GM20431 (cell line): Measurements from ENCODE around the gene KLC1.

Experiments
- in situ Hi-C: fragments of 300-500 bp; cut with MseI, MboI; formaldehyde crosslinking; loops from one replicate; pipeline ENCODE4 v1.15.0; 2020; ENCODE audit warnings: low sequenced_read_pairs; ENCODE audit not compliant: unreplicated experiment

KLC1 gene

GRCh38 chr14:103714063-103714724 is 85.2 kb downstream of the KLC1 start:
- in situ Hi-C loops = no loop called here

- in situ Hi-C loops = no loop called here
Measured at GRCh38 chr14:103715052-103716000, 86.3 kb downstream of the KLC1 start, which contains the start of the genes XRCC3 and ZFYVE21. TSS of gene XRCC3 (minus strand) at chr14:103715451. CDS start at chr14:103711087, 4,364 bp downstream. TSS of gene ZFYVE21 (plus strand) at chr14:103715810. CDS start at chr14:103715842, 32 bp downstream.

- in situ Hi-C loops = no loop called here
Measured at GRCh38 chr14:103716091-103716801, 87.2 kb downstream of the KLC1 start.

- in situ Hi-C loops = no loop called here
Measured at GRCh38 chr14:103716899-103717411, 87.9 kb downstream of the KLC1 start.

GRCh38 chr14:103718572-103718971 is 89.6 kb downstream of the KLC1 start:
- in situ Hi-C loops = no loop called here

GRCh38 chr14:103719751-103720150 is 90.7 kb downstream of the KLC1 start:
- in situ Hi-C loops = no loop called here

- in situ Hi-C loops = no loop called here
Measured at GRCh38 chr14:103721334-103722120, 92.5 kb downstream of the KLC1 start.

GRCh38 chr14:103723748-103724081 is 94.7 kb downstream of the KLC1 start:
- in situ Hi-C loops = no loop called here

GRCh38 chr14:103724116-103724515 is 95.1 kb downstream of the KLC1 start:
- in situ Hi-C loops = no loop called here

- in situ Hi-C loops = no loop called here
Measured at GRCh38 chr14:103725001-103725682, 96.1 kb downstream of the KLC1 start.

GRCh38 chr14:103725739-103726395 is 96.9 kb downstream of the KLC1 start:
- in situ Hi-C loops = no loop called here

- in situ Hi-C loops = no loop called here
Measured at GRCh38 chr14:103726474-103726873, 97.5 kb downstream of the KLC1 start.

- in situ Hi-C loops = no loop called here
Measured at GRCh38 chr14:103727313-103727980, 98.4 kb downstream of the KLC1 start.

- in situ Hi-C loops = no loop called here
Measured at GRCh38 chr14:103728141-103728540, 99.1 kb downstream of the KLC1 start.

- in situ Hi-C loops = no loop called here
Measured at GRCh38 chr14:103728721-103729120, 99.7 kb downstream of the KLC1 start.

- in situ Hi-C loops = no loop called here
Measured at GRCh38 chr14:103729496-103730448, 100.8 kb downstream of the KLC1 start.

GRCh38 chr14:103730490-103731035 is 101.6 kb downstream of the KLC1 start:
- in situ Hi-C loops = no loop called here
